Subcutaneous adipose tissue (tissue), 4 donors: ENCODE measurements around the gene CETN1. TPM values are rescaled to one million over a fixed set of nuclear protein-coding genes. Genes with fewer than 3 reads are reported as not detected.

Experiments used
- CTCF ChIP-seq: fragments of 450-650 bp; IDR thresholded peaks from one replicate; pipeline ENCODE4 v1.5.1; 2016; ENCODE audit warnings: low read depth, mild to moderate bottlenecking, control low read depth, antibody characterized with exemption, moderate library complexity
- total RNA-seq, 4 donors: library from RNA; depleted of rRNA; stranded (reverse); fragments of >200 nt; gene quantifications; one replicate each; pipeline ENCODE4 v1.1.0, GENCODE V29; 2016

CETN1 gene
- total RNA-seq, 4 donors from 2014 or later = not detected

GRCh38 chr18:623761-624620 lies 43.8 kb downstream of the CETN1 start:
- TF ChIP-seq CTCF = no peak

GRCh38 chr18:627231-627630 lies 47.1 kb downstream of the CETN1 start:
- no peak for TF ChIP-seq CTCF

DNA sequence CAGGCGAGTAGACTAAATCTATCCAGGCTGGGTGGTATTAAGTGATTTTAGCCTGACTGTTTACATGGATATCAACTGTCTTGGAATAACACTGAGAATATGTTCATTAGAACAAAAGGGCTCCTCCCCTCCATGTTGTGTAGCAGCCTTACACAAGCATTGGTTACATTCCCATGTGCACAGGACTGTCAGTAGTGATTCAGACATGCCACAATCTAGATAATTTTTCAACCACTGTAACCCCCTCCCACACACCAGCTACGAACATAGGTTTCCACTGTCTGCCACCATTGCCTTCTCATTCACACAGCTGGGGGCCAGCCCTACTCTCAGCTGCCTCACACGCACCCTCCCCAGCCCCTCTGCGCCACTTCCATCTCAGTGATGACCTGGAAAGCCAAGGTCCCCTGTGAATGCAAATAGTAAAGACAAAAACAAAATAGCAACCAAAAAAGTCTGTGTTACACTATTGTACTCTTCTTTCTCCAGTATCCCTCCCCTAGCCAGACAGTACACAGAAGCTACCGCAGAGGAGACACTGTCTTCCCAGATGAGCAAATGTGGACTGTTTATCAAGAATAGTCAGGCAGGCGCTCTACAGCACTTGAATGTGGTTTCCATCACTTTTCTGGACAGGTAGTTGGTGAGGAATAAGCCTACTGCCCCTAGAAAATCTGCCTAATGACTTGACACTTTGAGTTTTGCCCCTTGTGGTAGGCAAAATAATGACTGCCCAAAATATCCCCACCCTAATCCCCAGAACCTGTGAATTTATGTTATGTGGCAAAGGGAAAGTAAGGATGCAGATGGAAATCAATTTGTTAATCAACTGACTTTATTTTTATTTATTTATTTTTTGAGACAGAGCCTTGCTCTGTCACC lies 49.3 kb downstream of the CETN1 start:
- TF ChIP-seq CTCF = no peak

DNA sequence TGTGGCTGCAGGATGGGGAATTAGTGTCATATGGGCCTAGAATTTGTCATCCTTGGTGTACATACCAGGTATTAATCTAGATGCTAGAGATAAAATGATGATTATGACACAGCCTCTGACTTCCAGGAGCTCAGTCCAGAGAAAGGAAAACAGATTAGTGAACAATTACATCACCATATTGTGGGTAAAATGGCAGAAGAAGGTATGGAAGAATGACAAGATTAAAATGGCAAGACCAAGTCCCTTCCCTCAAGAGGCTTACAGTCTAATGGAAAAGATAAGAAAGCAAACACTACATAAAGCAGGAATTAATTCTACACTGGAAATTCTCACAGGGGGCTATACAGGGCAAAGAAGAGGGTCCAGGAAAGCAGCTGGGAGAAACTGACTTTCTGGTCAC lies 51.4 kb downstream of the CETN1 start:
- TF ChIP-seq CTCF = no peak

Other genes starting within 250 kb of the CETN1 start
- 10 to 100 TPM; 20.9 to 75.1 (median 50.4) TPM for gene COLEC12, start 79.7 kb upstream of the CETN1 start, total RNA-seq
- gene CLUL1, start 16.6 kb downstream of the CETN1 start, total RNA-seq = 1 to 10 TPM in 1 of 4 donors, under 1 TPM in 1, not detected in 2; 0.34 to 1.5 TPM
- gene TYMS, start 77.3 kb downstream of the CETN1 start, total RNA-seq = 10 to 100 TPM in 1 of 4 donors, 1 to 10 TPM in 2, not detected in 1; 3.3 to 10.2 (median 4.3) TPM
- gene ENOSF1, start 132.2 kb downstream of the CETN1 start, total RNA-seq = 10 to 100 TPM; 43.9 to 70.1 (median 47.0) TPM
- 100 to 1,000 TPM in 2 of 4 donors, 10 to 100 TPM in 2; 78.4 to 101 (median 99.3) TPM for gene YES1, start 231.9 kb downstream of the CETN1 start, total RNA-seq